ENCODE data around the gene LRCH1. TPM values are rescaled to one million over a fixed set of nuclear protein-coding genes. Genes with fewer than 3 reads are reported as not detected.

Gene LRCH1
- total and polyA plus RNA-seq, 8 donors, result 16.1 to 30.5 (median 26.8) TPM

- H3K27me3 ChIP-seq, result no peaks in the 10 kb centered on the region
- intact Hi-C loops (cut with DNase I), result no loop called here
- no peaks in the 10 kb centered on the region for H3K36me3 ChIP-seq
- no peak overlapping the region for H3K4me3 ChIP-seq
- no peaks in the 10 kb centered on the region for H3K9me3 ChIP-seq
- TF ChIP-seq, protein P1, sequence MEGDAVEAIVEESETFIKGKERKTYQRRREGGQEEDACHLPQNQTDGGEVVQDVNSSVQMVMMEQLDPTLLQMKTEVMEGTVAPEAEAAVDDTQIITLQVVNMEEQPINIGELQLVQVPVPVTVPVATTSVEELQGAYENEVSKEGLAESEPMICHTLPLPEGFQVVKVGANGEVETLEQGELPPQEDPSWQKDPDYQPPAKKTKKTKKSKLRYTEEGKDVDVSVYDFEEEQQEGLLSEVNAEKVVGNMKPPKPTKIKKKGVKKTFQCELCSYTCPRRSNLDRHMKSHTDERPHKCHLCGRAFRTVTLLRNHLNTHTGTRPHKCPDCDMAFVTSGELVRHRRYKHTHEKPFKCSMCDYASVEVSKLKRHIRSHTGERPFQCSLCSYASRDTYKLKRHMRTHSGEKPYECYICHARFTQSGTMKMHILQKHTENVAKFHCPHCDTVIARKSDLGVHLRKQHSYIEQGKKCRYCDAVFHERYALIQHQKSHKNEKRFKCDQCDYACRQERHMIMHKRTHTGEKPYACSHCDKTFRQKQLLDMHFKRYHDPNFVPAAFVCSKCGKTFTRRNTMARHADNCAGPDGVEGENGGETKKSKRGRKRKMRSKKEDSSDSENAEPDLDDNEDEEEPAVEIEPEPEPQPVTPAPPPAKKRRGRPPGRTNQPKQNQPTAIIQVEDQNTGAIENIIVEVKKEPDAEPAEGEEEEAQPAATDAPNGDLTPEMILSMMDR (IDR thresholded peaks at IDR 0.05), result no peak
- DNase-seq (no peak), ATAC-seq (no peak)
- H3K4me1 ChIP-seq, result peaks cover 3 to 32% of the 10 kb centered on the region in 2 donors
- no peak overlapping the region for H3K27ac ChIP-seq
Measured at GRCh38 chr13:46636451-46636850, 83.5 kb downstream of the LRCH1 start.

GRCh38 chr13:46637213-46637612 lies 84.2 kb downstream of the LRCH1 start:
- no peaks in the 10 kb centered on the region for H3K27me3 ChIP-seq
- H3K36me3 ChIP-seq, result no peaks in the 10 kb centered on the region
- DNase-seq (no peak), ATAC-seq (no peak)
- peaks cover 3 to 36% of the 10 kb centered on the region in 2 donors for H3K4me1 ChIP-seq
- intact Hi-C loops (cut with DNase I), result no loop called here
- H3K4me3 ChIP-seq, result no peak overlapping the region
- no peak overlapping the region for H3K27ac ChIP-seq
- TF ChIP-seq, protein P1 (IDR thresholded peaks at IDR 0.05), result no peak
- H3K9me3 ChIP-seq, result no peaks in the 10 kb centered on the region

- H3K4me1 ChIP-seq, result peaks cover 7 to 39% of the 10 kb centered on the region in 2 donors
- no peak overlapping the region for H3K4me3 ChIP-seq
- H3K9me3 ChIP-seq, result no peaks in the 10 kb centered on the region
- H3K27me3 ChIP-seq, result no peaks in the 10 kb centered on the region
- TF ChIP-seq, protein P1 (IDR thresholded peaks at IDR 0.05), result no peak
- no peaks in the 10 kb centered on the region for H3K36me3 ChIP-seq
- ATAC-seq (no peak), DNase-seq (no peak)
- H3K27ac ChIP-seq, result no peak overlapping the region
- intact Hi-C loops (cut with DNase I), result no loop called here
Measured at GRCh38 chr13:46638262-46638661, 85.3 kb downstream of the LRCH1 start.

DNA sequence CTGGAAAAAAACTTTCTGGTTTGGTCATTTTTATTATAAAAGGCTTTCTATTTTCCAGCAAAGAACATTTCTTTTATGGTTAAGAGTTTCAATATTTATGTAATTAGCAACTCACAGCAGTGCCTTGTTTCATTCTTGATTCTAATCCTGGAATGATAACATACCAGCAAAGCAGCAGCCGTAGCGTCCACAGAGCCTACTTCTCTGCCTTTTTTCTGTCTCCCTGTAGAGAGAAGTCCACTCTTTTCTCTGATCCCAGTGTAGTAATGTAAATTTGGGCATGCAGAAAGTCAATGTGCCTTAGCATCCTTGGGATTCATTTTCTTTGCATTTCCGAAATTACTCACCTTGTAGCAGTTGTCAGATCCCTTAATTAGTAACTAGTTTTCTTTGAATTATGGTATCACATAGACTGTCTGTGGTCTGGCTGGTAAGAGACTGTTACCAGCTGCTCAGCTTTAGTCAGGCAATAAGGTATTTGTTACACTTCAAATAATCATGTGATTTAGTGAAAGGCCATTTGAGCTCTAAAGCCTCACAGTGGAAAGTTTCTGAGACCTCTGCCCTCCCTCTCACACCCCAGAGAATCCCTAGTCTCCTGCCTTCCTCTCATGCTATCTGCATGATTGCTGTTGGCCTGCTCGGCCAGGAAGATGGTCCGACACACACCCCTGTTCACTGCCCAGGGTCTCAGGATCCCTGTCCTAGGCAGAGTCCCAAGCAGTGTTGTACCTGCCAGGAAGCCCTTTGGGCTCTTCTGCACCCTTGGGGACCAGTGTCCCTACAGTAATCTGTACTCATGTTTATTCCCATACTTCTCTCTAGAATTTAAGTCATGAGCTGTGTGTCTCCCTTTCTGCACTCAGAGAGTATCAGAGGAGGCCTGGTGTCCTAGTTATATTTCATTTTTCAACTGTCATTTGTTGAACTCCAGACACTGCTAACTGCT lies 86.3 kb downstream of the LRCH1 start:
- Histone ChIP-seq H3K9me3 (no peaks in the 10 kb centered on the region), H3K27ac (peak overlapping the region in 1 of 2 donors; percentile 9), H3K4me3 (no peak overlapping the region), H3K4me1 (peaks cover 7 to 45% of the 10 kb centered on the region in 2 donors), H3K36me3 (no peaks in the 10 kb centered on the region), H3K27me3 (no peaks in the 10 kb centered on the region)
- ATAC-seq, result no peak
- intact Hi-C loops (cut with DNase I), result no loop called here
- TF ChIP-seq, protein P1 (IDR thresholded peaks at IDR 0.05), result no peak
- DNase-seq, result no peak

DNA sequence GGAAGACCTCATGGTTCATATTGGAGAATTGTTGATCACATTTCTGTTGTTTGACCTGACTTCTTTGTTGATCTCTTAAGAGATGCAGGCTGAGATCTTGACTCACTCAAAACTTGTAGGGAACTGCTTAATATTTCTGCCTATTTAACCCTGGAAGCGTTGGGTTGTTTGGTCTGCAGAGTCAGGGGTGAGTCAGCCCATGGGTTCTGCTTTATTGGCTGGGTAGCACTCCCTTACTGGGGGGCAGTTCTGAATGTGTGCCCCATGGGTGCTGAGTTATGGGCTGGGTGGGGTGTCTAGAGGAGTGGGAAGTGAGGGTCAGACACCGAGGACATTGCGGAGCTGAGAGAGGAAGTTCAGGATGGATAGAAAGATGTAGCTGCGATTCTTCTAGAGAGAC lies 87.9 kb downstream of the LRCH1 start:
- H3K27me3 ChIP-seq, result no peaks in the 10 kb centered on the region
- H3K36me3 ChIP-seq, result no peaks in the 10 kb centered on the region
- peaks cover 10 to 45% of the 10 kb centered on the region in 2 donors for H3K4me1 ChIP-seq
- H3K27ac ChIP-seq, result peak overlapping the region in 1 of 2 donors; percentile 1
- TF ChIP-seq, protein P1 (IDR thresholded peaks at IDR 0.05), result no peak
- no peak overlapping the region for H3K4me3 ChIP-seq
- ATAC-seq, result peak; percentile 58
- intact Hi-C loops (cut with DNase I), result no loop called here
- DNase-seq, result no peak
- no peaks in the 10 kb centered on the region for H3K9me3 ChIP-seq

Data from left lung (tissue), 10 donors.